Smooth muscle cell of bladder (primary cell): ENCODE results near the gene NDUFA8. TPM values are rescaled to one million over a fixed set of nuclear protein-coding genes. Genes with fewer than 3 reads are reported as not detected.

Source experiments
- total RNA-seq: library from RNA; depleted of rRNA; stranded (reverse); fragments of >200 nt; gene quantifications from 2 replicates; pipeline ENCODE4 v1.2.3, GENCODE V29; 2014

Gene NDUFA8
- 29.3 and 37.2 TPM in 2 replicates for total RNA-seq

DNA sequence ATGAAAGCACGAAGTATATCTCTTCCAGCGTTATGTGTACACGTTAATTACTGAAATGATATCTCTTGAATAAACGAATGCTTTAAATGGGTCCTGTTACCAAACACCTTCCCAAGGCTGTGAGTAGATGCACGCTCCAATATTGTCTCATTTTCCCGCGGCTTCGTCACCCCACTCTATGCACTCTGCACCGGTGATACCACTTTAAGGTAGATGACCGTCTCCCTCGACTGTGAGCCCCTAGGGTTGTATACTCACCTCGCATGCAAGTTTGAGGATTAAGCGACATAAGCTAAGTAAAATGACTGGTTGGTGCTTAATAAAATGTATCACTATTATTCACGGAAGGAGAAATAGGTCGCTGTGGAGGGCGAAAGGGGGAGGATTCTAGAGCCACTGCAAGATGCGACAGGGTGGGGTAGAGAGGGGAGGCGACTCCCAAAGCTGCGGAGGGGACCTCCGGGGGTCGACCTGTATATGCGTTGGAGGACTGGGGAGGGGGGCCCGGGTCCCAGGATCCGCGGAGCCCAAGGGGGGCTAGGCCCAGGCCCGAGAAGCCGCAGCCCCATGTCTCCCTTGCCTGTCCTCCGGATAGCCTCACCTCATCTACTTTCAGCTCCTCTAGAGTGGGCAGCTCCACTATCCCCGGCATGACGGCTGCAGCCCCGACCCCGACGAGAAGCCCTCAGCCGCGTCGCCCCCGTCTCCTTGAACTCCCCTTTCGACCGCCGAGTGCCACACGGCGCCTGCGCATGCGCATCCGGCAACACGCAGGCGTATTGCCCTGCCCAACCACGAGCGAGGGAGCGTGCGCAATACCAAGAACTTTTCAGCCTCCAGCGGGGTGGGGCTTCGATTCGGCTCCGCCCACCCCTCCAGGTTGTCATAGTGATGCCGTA lies at the start of gene NDUFA8, which contains the start of gene MORN5:
TSS of gene NDUFA8 (minus strand) at position 754 of the 899 bp plus-strand sequence. CDS start at position 652, 102 bp downstream.
TSS of gene MORN5 (plus strand) at position 883 of the 899 bp plus-strand sequence. CDS start 65 bp downstream, outside the sequence.

Other genes starting within 250 kb of the NDUFA8 start
- gene TTLL11, start 66.5 kb downstream of the NDUFA8 start, total RNA-seq = 3.4 and 3.6 TPM in 2 replicates
- gene MORN5, start 129 bp upstream of the NDUFA8 start, total RNA-seq = not detected in 2 replicates
- not detected in 2 replicates for gene LHX6, start 69.2 kb upstream of the NDUFA8 start, total RNA-seq
- 7.2 and 8.0 TPM in 2 replicates for gene RBM18, start 105.1 kb upstream of the NDUFA8 start, total RNA-seq
- gene MRRF, start 105.1 kb upstream of the NDUFA8 start, total RNA-seq = 30.1 and 34.7 TPM in 2 replicates
- gene PTGS1, start 211.2 kb upstream of the NDUFA8 start, total RNA-seq = 52.2 and 54.6 TPM in 2 replicates